Effector memory CD4-positive, alpha-beta T cell (primary cell): ENCODE data around the gene VSTM4.

ENCODE experiments used
- DNase-seq, 3 donors: peaks; one replicate each; pipeline ENCODE4 v3.0.0-alpha.2; 2020
- H3K27ac ChIP-seq: 2 replicates; pipeline ENCODE4 v1.7.0; 2013; ENCODE audit warnings: mild to moderate bottlenecking, low read length, moderate library complexity; ENCODE audit not compliant: insufficient read depth, poor library complexity, severe bottlenecking
- H3K27me3 ChIP-seq: replicated peaks from 2 replicates; pipeline ENCODE4 v1.7.0; 2013; ENCODE audit warnings: mild to moderate bottlenecking, low read length; ENCODE audit not compliant: insufficient read depth, control insufficient read depth, poor library complexity, severe bottlenecking
- H3K36me3 ChIP-seq: 2 replicates; pipeline ENCODE4 v1.7.0; 2013; ENCODE audit warnings: mild to moderate bottlenecking, low read length, moderate library complexity; ENCODE audit not compliant: control insufficient read depth, insufficient read depth
- H3K4me1 ChIP-seq: 2 replicates; pipeline ENCODE4 v1.7.0; 2013; ENCODE audit warnings: low read length, mild to moderate bottlenecking; ENCODE audit not compliant: control insufficient read depth, insufficient read depth, poor library complexity, severe bottlenecking
- H3K4me3 ChIP-seq: 2 replicates; pipeline ENCODE4 v1.7.0; 2013; ENCODE audit warnings: low read length, low read depth, mild to moderate bottlenecking; ENCODE audit not compliant: insufficient read depth, poor library complexity, severe bottlenecking
- H3K9me3 ChIP-seq: 2 replicates; pipeline ENCODE4 v1.7.0; 2013; ENCODE audit warnings: mild to moderate bottlenecking, low read length, moderate library complexity; ENCODE audit not compliant: control insufficient read depth

Gene VSTM4

DNA sequence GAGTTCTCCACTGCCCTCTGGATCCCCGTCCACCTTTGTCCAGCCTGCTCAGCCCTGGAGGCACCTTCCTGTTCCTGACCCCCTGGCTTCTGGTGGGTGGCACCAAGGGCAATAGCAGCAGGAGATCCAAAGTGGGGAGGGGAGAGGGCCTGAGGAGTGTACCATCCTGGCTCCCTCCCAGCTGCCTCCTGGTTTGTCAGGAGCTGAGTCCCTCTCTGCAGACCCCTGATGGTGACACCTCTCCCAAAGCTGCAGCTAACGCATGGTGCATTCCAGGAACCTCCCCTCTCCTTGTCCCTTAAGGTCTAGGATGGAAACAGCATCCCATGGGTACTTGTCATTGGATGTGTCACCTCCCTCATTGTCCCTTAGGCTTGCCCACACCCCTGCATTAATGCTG is 39.6 kb downstream of the VSTM4 start:
- H3K27ac ChIP-seq = no peak overlapping the region
- DNase-seq = no peak
- H3K4me3 ChIP-seq = no peak overlapping the region
- H3K4me1 ChIP-seq = no peaks in the 10 kb centered on the region
- no peaks in the 10 kb centered on the region for H3K9me3 ChIP-seq
- no peaks in the 10 kb centered on the region for H3K27me3 ChIP-seq
- H3K36me3 ChIP-seq = no peaks in the 10 kb centered on the region

DNA sequence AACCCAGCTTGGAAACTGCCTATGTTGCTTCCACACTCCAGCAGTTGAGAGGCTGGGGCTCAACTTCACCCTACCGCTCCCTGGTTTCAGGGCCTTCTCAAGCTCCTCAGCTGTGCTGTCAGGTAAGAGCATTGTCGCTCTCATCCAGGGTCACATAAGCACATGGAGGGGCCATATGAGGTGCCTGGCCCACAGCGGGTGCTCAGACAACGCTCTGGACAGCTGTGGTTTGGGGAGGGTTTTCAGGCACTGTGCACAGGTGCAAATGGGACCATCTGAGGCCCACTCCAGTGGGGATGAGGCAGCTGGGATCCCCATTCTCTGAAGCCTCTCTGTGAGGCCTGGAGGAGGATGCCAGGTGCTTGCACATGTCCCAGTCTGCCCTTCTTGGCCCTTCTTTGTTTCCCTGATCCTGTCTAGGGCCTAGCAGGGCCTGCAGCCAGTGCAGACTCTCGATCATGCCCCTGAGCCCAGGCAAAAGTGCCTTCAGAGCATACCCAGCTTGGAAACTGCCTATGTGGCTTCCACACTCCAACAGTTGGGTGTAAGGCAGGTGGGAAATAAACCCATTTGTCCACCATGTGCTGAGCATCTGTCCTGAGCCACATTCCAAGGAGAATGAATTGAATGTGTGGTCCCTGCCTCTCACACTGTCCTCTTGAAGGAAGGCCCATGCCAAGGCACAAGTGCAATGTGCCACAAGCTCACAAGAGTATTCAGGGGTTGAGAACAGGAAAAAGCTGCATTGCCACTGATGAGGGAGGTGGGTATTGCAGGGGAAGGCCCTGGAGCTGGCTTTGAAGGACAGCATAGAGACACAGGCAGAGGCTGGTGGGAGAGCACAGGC is 40.3 kb downstream of the VSTM4 start:
- H3K27me3 ChIP-seq = no peaks in the 10 kb centered on the region
- DNase-seq = no peak
- no peaks in the 10 kb centered on the region for H3K9me3 ChIP-seq
- no peaks in the 10 kb centered on the region for H3K36me3 ChIP-seq
- no peak overlapping the region for H3K4me3 ChIP-seq
- H3K27ac ChIP-seq = no peak overlapping the region
- H3K4me1 ChIP-seq = no peaks in the 10 kb centered on the region

DNA sequence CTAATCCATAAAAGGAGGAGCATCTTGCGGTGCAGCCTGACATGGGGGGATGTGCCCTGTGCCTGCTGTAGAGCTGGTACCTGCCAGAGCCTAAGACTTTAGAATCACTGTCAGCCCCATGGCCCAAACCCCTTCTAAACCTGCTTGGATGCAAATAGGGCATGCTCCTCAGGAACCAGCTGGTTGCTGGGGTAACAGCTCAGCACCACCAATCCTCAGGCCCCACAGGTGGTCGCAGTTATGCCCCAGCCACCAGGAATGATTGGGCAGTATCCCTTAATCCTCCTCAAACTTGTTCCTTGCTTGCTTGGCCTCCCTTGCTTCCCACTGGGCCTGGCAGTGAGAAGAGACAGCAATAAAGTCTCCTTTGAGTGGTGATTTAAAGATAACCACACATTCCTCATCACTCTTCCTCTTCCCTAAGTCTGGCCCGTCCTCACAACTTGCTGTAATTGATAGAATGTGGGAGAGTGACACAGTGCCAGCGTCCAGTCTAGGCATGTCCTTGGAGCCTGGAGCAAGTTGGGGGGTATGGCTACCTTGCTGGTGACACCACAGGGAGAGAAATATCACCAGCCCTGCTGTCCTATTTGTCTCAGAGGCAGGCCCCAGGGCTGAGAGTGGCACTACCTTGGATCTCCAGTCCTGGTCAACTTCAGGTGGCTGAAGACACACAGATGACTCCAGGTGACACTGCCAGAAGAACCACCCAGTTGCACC is 43.0 kb downstream of the VSTM4 start:
- Histone ChIP-seq H3K27me3 (no peaks in the 10 kb centered on the region), H3K27ac (no peak overlapping the region), H3K9me3 (no peaks in the 10 kb centered on the region), H3K36me3 (no peaks in the 10 kb centered on the region), H3K4me1 (no peaks in the 10 kb centered on the region), H3K4me3 (no peak overlapping the region)
- DNase-seq = no peak

DNA sequence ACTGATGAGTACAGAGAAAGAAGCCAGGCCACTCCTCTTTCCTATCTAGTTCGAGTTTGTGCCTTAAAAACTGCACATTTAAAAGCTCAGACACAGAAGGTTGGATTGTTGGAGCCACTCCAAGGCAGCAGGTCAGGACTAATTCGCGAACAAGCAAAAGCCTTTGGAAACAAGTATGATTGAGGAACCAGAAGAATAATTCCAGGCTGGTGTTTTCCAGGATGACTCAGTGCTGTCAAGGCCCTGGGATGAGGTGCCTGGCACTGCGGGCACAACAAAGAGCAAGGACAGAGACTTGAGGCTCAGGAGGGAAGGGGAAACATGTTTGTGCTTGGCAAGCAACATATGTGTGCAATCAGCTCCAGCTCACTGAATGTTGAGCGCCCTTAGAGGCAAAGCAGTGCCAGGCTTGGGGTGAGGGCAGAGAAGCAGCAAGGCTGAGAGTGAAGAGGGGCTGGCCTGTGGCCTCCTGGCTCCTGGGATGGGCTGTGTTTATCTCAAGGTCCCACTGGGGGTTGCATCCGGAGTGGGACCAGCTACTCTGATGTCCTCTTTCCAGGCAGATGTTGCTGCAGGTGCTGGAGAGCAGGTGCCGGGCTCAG is 44.1 kb downstream of the VSTM4 start:
- Histone ChIP-seq H3K4me3 (no peak overlapping the region), H3K4me1 (no peaks in the 10 kb centered on the region), H3K36me3 (no peaks in the 10 kb centered on the region), H3K27me3 (no peaks in the 10 kb centered on the region), H3K27ac (no peak overlapping the region), H3K9me3 (no peaks in the 10 kb centered on the region)
- DNase-seq = no peak

DNA sequence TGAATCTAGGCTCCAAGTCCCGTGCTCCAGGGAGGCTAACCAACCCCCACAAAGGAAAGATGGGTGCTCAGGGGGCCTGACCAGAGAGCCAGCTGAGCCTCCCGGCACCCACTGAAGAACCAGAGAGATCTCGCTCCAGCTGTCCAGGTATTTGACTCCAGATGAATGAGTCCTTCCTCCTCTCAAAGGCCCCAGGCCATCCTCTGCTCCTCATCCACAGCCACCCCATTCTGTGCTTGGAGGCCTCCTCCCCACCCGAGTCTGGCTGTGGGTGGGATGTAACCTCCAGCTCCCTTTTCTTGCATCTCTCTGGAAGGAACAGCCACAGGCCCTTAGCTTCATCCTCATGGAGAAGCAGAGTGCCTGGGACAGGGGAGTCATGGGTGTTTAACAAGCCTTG is 44.6 kb downstream of the VSTM4 start:
- Histone ChIP-seq H3K4me1 (no peaks in the 10 kb centered on the region), H3K27ac (no peak overlapping the region), H3K36me3 (no peaks in the 10 kb centered on the region), H3K9me3 (no peaks in the 10 kb centered on the region), H3K4me3 (no peak overlapping the region), H3K27me3 (no peaks in the 10 kb centered on the region)
- no peak for DNase-seq

DNA sequence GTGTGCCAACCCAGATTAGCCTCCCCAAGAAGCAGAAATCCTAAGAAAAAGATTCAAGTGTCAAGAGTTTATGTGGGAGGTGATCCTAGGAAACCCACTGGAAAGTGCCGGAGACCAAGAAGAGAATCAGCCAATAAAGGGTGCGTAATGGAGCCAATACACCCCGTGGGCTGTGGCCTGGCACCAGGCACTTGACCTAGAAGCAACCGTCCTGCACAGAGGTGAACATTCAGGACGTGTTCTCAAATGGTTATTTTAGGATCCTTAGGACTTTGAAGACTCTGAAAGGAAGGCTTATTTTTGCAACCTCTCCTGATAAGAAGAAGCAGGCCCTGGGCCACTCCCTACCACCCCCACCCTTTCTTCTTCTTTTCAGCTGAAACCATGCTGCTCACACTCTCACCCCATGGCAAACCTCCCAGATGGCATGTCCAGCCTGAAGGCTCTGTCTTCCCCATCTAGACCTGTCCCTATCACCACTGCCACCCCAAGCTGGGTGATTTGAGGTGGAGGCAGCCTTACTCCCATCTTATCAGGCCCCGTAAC is 46.6 kb downstream of the VSTM4 start:
- Histone ChIP-seq H3K27me3 (no peaks in the 10 kb centered on the region), H3K9me3 (no peaks in the 10 kb centered on the region), H3K27ac (no peak overlapping the region), H3K4me1 (no peaks in the 10 kb centered on the region), H3K36me3 (no peaks in the 10 kb centered on the region), H3K4me3 (no peak overlapping the region)
- no peak for DNase-seq

DNA sequence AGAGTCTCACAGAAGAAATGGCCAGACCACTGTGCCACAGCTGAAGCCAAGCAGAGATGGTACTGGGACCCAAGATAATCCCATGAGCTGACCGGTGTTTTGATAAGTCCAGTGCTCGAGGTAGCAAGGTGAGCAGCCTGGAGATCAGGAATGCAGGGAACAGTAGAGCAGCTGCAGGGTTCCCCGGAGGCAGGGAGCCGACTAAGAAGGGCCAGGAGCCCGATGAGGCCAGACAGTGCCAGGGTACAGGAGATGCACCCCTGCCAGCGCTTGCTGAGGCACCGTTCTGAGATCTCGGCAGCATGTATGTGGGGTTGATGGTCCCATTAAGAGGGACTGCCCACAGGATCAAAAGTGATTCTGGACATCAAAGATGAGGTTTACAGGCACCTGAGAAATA is 47.1 kb downstream of the VSTM4 start:
- Histone ChIP-seq H3K4me1 (no peaks in the 10 kb centered on the region), H3K27ac (no peak overlapping the region), H3K27me3 (no peaks in the 10 kb centered on the region), H3K36me3 (no peaks in the 10 kb centered on the region), H3K4me3 (no peak overlapping the region), H3K9me3 (no peaks in the 10 kb centered on the region)
- DNase-seq = no peak

DNA sequence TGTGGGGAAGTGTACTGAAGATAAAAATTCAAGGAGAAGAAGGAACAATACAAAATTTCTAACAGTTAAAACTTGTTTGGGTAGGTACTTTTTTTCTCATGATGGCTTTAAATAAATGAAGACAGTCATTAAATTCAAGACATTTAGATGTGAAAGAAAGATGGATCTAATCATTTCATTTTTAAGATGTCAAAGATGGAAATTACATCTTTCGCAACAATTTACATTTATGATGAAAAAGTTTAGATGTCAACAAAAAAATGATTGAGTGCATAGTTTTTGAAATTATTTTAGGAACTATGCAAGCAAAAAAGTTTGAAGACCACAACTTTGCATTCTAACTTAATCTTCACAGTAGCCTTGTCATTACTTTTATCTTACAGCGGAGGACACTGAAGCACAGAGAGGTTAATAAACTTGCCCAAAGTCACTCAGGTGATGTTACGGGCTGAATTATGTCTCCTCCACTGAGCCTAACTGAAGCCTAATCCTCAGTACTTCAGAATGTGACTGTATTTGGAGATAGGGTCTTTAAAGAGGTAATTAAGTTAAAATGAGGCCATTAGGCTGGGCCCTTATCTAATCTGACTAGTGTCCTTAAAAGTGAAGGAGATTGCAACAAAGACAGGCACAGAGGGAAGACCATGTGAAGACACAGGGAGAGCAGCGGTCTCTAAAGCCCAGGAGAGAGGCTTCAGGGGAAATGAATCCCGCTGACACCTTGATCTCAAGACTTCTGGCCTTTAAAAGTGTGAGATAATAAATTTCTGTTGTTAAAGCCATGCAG is 48.2 kb downstream of the VSTM4 start:
- H3K36me3 ChIP-seq = no peaks in the 10 kb centered on the region
- no peak overlapping the region for H3K27ac ChIP-seq
- no peaks in the 10 kb centered on the region for H3K4me1 ChIP-seq
- H3K9me3 ChIP-seq = no peaks in the 10 kb centered on the region
- H3K4me3 ChIP-seq = no peak overlapping the region
- no peaks in the 10 kb centered on the region for H3K27me3 ChIP-seq
- DNase-seq = no peak

DNA sequence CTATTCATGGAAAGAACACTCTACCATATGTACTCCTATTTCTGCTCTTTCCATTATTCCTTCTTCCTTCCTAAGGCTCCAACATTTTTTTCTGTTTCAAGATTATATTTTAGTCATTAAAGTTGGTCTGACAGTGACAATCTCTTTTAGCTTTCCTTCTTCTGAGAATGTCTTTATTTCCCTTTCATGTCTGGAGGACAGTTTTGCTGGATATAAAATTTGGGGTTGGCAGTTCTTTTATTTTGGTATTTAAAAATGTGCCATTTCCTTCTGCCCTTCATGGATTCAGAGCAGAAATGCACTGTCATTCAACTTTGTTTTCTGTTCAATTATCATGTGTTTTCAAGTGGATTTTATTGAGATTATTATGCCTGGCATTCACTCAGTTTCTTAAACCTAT is 53.1 kb downstream of the VSTM4 start:
- Histone ChIP-seq H3K4me1 (no peaks in the 10 kb centered on the region), H3K27me3 (no peaks in the 10 kb centered on the region), H3K27ac (no peak overlapping the region), H3K4me3 (no peak overlapping the region), H3K36me3 (no peaks in the 10 kb centered on the region), H3K9me3 (no peaks in the 10 kb centered on the region)
- DNase-seq = no peak
